GM19240 (cell line): Measurements from ENCODE around the gene CTNNA3.

Source experiments
- DNase-seq: peaks from one replicate; pipeline ENCODE4 v3.0.0; 2011; ENCODE audit warnings: low spot score; ENCODE audit not compliant: insufficient read length

CTNNA3 gene

GRCh38 chr10:66167816-66168215 lies 1528.2 kb downstream of the CTNNA3 start:
- no peak for DNase-seq

DNA sequence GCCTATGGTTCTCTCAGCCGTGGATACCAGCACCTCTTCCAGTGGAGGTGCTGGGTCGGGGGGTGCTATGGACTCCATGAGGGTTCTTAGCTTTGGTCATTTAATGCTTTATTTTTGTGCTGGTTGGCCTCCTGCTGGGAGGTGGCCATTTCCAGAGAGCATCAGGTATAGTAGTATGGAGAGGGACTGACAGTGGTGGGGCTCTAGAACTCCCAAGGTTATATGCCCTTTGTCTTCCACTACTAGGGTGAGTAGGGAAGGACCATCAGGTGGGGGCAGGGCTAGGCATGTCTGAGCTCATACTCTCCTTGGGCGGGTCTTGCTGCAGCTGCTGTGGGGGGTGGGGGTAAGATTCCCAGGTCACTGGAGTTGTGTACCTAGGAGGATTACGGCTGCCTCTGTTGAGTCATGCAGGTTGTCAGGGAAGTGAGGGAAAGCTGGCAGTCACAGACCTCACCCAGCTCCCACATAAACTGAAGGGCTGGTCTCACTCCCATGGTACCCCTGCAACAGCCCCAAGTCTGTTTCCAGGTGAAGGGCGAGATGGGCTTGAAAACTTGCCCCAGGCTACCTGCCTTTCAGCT lies 1533.3 kb downstream of the CTNNA3 start:
- DNase-seq, result no peak

GRCh38 chr10:66151346-66151745 lies 1544.6 kb downstream of the CTNNA3 start:
- no peak for DNase-seq

- no peak for DNase-seq
Measured at GRCh38 chr10:66148312-66148711, 1547.7 kb downstream of the CTNNA3 start.

DNA sequence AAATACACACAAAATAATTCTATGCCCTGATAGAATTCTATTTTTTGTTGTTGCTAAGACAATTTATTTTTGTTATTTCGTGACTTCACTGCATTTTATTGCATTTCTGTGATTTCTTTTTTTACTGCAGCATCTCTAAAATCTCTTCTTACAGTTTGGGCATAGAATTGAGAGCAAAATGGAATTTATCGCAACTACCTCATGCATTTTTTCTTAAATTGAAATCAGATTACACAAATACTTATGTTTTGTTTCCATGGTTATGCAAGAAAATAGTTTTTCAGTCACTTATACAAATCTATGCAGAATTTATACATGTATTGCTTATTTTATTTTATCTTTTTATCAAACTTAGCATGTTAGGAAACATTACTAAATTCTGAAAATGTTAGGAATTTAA lies 1552.0 kb downstream of the CTNNA3 start:
- no peak for DNase-seq

DNA sequence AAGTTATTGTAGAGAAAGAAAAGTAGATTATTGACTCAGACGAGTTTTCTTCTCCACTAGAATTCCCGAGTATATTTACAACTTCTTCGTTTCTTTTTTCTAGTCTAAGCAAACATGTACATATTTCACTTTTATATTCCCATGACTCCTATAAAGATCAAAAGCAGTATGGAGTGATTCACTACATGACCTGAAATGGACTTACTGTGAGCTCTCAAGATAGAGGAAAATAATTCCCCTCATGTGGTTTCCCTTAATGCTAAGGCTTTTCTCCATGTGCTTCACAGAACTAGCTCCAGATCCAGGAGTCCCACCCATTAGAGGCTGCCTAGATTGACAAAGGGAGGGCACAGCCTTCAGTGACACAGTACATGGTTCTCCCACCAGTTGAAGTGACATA lies 1593.2 kb downstream of the CTNNA3 start:
- DNase-seq, result no peak

DNA sequence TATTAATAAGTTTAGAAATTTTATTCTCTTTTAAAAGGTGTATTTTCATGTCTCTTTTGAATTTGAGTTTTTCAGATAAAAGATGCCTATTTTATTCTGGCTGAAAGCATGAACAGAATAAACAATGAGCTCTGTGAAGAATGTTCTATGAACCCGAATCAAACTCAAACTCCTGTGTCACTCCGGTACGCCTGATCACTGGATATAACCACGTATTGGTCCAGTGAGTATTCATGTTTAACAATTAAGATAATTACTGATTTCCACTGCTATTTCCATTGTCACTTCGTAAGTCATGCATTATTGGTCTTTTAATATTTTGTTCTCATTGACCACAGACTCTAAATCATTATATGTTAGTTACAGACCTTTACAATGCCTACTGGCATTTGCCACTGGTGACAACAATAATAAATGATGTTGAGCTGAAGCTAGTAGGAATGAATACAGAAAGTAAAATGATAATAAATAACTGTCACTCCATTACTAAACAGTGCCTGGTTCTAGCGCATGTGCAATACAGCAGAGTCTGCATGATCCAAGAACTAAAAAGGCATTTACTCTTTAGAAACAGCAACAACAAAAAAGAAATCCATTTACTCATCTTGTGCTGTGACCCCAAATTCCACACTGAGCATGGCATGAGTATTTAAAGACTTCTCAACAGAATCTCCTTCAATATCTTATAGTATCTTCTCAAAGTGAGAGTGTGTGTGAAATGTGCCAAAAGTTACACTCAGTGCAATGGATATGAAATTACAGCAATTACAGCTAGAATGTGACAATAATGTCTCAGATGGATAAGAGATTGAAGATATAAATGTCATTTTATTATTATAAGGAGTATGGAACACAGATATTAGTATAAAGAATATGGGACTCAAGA lies 1597.2 kb downstream of the CTNNA3 start:
- no peak for DNase-seq

DNA sequence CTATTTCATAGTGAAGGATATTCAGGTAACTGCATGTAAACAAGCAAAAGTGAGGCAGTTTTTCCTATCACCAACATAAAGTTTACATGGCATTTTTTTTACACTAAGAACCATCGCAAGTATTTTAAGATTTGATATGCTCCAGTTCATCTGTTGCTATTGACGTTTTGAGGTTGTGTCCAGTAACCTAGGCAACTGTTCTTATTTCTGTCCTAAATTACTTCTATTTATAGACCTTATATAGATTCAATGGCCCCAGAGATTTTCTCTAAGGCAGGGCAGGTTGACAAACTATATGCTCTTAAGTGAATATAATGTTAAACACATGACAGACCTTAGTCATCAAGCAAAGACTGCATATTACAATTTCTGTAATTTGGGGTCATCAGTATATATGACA lies 1600.4 kb downstream of the CTNNA3 start:
- DNase-seq, result no peak

- no peak for DNase-seq
Measured at GRCh38 chr10:66085906-66086305, 1610.1 kb downstream of the CTNNA3 start.

GRCh38 chr10:66071907-66072306 lies 1624.1 kb downstream of the CTNNA3 start:
- no peak for DNase-seq

GRCh38 chr10:66058594-66058993 lies 1637.4 kb downstream of the CTNNA3 start:
- no peak for DNase-seq

DNA sequence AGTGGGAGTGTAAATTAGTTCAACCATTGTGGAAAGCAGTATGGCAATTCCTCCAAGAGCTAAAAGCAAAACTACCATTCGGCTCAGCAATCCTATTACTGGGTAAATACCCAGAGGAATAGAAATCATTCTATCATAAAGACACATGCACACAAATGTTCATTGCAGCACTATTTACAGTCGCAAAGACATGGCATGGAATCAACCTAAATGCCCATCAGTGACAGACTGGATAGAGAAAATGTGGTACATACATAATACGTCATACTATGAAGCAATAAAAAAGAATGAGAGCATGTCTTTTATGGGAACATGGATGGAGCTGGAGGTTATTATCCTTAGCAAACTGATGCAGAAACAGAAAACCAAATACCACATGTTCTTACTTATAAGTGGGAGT lies 1646.7 kb downstream of the CTNNA3 start:
- no peak for DNase-seq

DNA sequence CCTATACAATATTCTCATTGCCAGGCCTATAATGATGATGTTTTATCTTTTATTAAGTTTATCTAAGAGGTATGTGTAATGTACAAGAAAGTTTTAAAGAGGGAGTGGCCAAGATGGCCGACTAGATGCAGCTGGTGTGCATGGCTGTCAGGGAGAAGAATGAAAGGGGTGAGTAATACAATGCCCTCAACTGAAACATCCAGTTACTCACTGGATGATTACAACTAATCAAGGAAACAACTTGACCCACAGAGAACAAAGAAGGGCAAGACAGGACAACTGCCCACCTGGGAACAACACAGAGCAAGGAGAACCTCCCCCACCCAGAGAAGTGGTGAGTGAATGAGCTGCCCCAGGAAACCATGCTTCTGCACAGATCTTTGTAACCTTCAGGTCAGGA lies 1650.1 kb downstream of the CTNNA3 start:
- DNase-seq, result no peak

DNA sequence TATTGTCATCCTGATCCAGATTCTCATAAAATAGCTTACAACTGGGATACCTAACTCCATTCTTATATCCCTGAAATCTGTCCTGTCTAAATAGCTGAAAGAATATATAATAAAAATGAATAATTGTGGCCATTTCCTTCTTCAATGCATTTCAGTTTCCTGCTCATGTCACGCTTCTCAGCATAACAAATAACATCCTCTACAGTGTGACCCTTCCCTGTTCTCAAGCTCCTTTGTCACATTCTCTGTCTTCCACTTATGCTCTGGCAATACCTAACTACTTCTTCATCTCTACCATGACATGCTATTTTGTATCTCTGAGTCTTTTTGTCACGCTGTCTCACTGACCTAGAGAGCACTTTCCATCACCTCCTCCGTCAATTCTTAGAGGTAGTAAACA lies 1654.2 kb downstream of the CTNNA3 start:
- DNase-seq, result no peak

- no peak for DNase-seq
Measured at GRCh38 chr10:66038623-66039022, 1657.4 kb downstream of the CTNNA3 start.

- DNase-seq, result no peak
Measured at GRCh38 chr10:66026321-66026720, 1669.7 kb downstream of the CTNNA3 start.

- DNase-seq, result no peak
Measured at GRCh38 chr10:66025186-66025585, 1670.8 kb downstream of the CTNNA3 start.

DNA sequence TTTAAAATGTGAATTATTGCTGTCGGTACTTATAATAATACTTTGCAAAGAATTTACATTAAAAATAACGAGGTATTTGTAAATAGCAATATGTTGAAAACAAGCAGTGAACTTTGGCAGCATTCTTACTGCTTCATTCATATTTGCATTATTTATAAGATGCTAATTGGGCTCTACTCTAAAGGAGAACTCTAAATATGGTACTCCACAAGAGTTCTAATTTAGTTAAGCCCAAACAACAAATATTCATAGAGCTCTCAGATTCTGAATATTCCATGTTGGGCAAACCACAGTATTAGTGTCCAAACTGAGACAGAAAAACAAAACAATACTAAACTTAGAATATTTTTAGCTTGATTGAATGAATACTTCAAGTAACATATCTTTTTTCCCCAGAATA lies 1674.6 kb downstream of the CTNNA3 start:
- no peak for DNase-seq

DNA sequence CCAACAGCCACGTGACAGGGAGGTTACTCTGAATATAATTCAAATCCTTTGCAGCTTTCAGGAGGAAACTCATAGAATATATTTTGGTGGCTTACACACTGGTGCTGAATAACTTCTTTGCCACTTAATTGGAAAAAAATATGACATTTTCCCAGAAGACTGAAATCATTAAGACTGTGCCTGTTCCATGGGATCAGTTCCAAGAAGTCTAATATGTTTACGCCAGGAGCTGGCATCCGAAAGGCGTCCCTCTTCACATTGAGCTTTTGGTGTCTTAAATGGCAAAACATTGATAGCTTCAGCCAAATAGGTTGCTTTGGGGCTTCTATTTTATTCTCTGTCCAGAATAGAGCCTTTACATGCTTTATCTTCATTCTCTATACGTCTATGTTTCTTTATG lies 1687.8 kb downstream of the CTNNA3 start:
- no peak for DNase-seq

DNA sequence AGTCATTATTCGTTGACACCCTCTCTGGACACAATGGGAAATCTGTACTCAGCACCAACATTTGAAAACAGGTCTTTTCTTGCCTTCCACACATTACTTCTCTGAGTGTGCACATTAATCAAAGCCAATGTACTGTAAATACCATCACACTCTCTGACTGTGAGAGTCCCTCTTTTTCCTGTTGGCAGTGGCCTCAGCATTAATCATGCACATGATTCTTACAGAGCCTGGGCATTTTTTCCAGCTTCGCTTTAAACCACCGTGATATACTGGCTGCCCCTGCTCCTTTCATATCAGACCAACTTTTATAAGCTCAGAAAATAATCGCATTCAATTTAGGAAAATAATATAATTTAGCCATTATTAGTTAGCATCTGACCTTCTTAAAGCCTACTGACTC lies 1689.6 kb downstream of the CTNNA3 start:
- no peak for DNase-seq

DNA sequence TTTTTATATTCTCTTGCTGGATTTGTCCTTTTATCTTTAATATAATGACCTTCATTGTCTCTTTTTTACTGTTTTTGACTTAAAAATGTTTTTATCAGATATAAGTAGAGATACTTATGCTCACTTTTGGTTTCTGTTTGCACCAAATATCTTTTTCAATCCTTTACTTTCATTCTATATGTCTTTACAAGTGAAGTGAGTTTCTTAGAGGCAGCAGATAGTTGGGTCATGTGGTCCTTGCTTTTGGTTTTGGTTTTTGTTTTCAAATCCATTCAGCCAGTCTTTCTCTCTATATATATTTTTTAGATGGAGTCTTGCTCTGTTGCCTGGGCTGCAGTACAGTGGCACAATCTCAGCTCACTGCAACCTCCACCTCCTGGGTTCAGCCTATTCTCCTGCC lies 1702.5 kb downstream of the CTNNA3 start:
- DNase-seq, result no peak

- no peak for DNase-seq
Measured at GRCh38 chr10:65968871-65969270, 1727.1 kb downstream of the CTNNA3 start.

GRCh38 chr10:65968437-65968836 lies 1727.6 kb downstream of the CTNNA3 start:
- no peak for DNase-seq
